NCI-H128 (cell line): ENCODE data around the gene RALGDS.

Experiments used
- DNase-seq: peaks from one replicate; lab custom pipeline; 2025; ENCODE audit not compliant: unreplicated experiment; lab: John Stamatoyannopoulos, UW

RALGDS gene

DNA sequence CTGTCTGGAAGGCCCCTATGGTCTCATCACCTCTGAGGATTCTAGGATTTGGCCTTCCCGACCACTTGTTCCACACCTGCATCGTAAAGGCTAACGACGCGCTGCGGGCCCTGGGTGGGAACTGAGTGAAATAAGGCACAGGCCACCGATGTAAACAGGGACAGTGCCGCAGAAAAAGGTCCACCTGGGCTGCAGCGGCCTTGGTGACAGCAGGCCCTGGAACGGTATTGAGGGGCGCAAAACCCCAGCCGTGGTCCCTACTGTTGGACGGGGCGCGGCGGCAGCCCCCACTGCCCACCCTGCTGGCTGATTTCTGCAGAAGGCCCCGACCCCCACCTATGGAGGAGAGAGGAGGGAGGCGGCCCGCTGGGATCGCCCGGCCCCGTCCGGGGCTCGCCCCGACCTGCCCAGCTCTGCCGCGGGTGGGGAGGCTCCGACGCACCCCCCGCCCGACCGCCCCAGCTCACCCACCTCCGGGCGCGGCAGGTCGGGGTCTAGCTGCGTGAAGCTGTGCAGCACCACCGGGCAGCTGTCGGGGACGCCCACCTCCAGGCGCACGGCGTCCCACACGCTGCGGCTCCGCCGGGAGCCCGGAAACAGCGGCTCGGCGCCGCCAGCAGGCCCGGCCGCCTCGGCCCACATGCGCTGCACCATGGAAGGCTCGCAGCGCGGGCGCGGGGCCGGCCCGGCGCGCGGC, 391 bp downstream of the RALGDS start:
- no peak for DNase-seq

DNA sequence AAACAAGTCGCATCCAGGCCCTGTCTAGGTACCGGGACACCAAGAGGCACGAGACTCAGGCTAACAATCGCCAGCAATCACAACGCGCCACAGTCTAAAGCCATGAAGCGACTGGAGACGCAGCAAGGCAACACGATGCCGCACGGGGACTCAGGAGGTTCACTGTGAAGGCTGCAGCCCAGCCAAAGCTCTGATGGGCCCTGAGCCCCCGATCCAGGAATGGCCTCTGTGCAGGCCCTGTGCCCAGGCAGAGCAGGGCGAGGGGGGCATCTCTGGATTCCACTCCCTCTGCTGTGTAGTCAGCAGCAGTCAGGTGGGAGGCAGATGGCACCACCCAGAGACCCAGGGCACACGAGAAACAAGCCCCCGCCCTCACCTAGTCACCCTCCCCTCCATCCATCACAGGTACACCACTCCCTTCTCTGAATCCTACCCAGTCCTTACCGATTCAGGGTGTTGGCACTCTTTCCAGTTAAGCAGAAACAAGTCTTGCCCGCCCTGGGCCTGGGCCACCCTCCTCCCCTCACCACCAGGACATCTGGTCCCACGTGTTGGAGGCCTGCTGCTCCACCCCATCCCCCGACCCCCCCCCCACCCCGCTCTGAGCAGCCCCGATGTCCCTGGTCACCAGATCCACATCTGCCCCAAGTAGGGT, 1.1 kb downstream of the RALGDS start:
- DNase-seq, result no peak

DNA sequence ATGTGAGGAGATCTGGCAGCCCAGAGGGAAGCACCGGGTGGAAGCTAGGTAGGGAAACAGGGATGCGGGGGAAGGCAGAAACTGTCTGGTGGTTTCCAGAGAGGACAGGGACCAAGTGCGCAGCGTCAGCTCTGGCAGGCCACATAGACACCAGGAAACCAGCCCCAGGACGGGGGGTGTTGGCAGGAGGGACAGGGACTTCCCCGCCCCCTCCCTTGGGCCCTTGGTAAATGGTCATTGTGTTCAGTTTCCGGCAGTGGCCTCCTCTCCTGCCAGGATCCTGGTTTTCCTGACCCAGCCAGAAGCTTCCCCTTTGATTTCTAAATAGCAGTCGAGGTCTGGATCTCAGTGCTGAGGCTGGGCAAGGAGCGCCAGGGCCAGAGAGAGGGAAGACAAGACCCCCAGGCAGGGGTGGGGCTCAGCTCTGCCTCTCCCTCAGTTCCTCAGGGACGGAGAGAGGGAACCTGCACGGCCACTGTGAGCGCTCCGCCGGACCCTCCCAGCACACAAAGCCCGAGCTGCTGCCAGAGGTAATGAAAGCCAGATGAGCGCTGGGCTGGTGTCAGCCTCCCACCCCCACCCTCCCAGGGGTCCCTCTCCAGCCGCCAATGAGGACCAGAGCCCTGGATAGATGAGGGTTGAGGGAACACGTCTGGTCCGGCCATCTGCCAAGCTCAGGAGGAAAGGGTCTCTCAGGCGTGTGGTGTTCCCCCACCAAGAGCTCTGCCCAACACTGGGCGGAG, 1.8 kb downstream of the RALGDS start:
- no peak for DNase-seq

DNA sequence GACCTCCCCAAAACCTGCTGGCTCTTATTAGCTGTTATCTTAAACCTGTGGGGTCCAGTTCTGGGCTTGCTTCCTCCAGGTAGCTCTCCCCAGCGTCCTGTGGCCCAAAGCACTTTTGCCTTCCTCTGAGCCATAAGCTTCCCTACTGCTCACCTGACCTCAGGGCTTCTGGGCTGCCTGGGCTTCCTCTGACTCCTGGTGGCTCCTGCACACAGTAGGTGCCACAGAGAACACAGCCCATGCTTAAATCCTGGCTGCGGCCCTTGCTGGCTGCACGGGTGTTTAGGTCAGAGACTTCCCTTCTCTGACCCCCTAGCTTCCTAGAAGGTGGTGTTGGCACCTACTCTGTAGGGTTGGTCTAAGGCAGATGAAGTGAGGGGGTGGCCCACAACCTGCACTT, 2.5 kb downstream of the RALGDS start:
- DNase-seq, result no peak

DNA sequence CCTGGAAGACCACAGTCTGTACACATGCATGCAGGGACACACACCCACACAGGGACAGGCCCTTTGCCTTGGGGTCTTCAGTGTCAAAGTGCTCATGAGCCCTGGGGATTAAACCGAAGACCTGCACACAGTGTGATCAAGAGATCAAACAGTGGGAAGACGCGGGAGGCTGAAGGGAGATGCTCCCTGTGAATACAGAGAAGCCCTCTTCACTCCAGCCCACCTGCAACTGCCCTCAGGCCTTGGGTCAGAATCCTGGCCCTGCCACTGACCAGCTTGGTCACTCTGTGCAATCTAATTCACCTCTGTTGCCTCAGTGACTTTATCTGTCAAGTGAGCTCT, 2.9 kb downstream of the RALGDS start:
- DNase-seq, result no peak

DNA sequence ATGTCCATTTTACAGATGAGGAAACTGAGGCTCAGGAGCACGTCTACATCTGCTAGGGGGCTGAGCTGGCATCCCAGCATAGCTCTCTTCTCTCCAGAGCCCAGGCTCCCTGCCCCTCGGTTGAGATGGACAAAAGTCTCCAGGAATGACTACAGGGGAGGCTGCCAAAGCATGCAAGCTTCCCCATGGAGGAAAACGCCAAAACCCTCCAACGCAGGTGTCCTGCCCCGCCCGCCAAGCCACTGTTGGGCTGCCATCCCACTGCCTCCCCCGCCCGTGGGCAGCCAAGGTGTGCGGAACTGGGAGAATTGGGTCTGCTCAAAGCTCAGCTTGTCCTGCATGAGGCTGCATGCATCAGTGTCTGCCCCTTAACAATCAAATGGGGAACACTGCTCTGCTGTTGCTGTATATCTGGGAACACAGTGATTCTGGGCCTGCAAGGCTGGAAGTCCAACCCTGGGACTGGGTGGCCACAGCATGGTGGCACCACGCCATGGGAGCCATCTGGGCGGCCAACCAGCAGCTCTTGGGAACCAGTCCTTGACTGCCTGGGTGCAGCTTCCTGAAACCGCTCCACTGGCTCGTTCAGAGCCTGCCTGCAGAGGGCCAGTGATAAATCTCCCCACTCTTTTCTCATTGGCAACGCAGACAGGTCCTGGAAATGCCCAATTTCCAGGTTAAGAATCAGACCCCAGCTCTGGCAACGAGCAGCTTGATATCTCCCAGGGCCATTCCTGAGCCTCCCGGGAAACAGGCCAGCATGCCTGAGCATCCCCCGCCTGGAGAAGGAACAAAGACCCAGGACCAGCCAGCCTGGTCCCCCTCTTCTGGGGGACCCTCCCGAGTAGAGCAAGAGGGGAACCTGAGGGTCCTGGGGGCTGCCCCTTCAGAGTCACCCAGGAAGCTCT, 3.5 kb downstream of the RALGDS start:
- DNase-seq, result no peak

DNA sequence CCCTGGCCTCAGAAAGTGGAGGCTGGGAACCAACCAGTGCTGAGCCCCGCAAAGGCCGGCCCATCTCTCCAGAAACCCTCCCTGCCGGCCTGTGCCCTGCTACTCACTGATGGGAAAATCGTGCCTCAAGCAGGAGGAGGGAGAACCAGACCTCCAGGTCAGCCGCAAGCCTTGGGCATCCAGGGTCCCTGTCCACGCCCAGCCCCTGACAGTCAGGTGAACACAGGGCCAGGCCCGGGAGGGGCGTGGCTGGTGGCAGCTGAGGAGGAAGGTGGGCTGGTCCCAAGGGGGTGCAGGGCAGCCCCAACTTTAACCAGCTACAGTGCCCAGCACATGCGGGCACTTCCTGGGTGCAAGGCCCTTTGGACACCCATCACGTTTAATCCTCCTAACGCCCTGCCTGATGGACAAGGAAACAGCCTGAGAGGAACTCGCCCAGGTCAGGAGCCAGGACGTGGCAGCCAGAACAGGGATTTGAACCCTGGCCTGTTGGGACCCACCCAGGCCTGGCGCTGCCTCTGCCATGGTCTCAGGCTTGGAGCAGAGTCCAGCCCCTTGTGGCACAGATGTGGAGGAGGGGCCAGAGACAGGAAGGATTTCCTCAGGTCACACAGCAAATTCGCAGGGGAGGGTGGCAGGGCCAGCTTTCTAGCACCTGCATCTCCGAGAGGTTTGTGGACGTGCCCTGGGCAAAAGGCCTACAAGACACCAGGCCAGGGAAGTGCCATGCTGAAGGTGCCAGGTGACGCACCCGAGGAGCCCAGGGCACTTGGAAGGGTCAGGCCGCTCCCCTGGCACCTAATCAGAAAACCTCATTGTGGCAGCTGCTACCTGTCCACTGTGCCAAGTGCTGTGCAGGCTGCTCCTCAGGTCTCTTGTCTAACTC, 4.5 kb downstream of the RALGDS start:
- DNase-seq, result no peak

DNA sequence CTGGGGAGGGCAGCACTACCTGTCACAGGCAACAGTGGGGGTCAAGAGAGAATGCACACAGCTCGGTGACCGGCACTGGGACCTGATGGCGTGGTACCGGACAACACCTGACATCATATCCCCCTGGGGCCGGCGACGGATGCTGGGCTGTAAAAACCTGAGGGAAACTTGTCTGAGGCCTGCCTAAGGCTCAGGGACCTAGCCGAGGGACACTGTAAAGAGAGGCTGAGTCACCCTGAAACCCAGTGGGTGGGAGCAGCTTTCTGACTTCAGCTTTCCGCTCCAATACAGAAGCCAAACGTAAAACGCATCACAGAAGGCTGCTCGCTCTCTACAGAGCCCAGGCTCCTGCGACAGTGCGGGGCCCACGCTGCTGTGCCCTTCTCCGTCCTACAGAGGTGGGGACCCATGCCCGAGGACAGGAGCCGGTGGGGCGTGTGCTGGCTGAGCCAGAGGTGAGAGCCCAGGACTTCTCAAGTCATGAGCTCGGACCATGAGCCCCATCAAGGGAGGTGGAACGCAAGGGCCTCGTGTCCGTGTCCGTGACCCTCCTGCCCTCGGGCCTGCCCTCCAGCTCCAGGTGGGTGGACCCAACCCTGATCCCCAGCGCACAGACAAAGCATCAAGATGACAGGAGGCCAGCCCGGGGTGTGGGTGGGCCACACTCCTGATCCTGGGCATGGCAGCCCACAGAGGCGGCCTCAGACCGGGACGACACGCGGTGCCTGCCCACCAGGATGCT, 5.3 kb downstream of the RALGDS start:
- DNase-seq, result no peak

DNA sequence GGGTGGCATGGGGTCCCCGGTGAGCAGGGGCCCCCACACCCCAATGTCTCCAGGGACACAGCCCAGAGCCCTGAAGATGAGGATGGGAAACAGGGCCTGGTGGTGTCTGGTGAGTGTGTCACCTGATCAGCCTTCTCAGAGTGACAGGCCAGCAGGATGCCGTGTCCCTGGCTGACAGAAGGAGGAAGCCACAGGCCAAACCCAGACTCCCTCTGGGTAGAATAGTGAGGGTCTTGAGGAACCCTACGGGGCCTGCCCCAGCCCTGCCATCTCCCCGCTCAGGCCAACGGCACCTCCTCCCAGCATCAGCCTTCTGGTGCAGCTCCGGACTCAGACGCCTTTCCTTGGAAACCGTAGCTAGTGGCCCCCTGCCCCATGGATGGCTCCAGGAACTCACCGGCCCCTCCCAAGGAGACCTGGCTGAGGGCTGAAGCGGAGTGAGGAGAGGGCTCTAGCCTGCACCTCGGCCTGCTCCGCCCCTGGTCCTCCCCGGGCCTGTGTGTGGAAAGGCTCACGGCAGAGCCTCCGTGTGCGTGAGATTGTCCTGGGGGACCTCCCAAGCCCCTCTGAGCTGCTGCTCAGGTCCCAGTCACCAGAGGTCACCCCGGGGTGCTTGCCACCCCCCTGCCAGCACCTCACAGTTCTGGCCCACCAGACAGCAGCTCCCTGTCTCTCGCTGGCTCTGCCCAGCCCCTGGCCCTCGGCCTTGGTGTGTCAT, 6.0 kb downstream of the RALGDS start:
- no peak for DNase-seq

DNA sequence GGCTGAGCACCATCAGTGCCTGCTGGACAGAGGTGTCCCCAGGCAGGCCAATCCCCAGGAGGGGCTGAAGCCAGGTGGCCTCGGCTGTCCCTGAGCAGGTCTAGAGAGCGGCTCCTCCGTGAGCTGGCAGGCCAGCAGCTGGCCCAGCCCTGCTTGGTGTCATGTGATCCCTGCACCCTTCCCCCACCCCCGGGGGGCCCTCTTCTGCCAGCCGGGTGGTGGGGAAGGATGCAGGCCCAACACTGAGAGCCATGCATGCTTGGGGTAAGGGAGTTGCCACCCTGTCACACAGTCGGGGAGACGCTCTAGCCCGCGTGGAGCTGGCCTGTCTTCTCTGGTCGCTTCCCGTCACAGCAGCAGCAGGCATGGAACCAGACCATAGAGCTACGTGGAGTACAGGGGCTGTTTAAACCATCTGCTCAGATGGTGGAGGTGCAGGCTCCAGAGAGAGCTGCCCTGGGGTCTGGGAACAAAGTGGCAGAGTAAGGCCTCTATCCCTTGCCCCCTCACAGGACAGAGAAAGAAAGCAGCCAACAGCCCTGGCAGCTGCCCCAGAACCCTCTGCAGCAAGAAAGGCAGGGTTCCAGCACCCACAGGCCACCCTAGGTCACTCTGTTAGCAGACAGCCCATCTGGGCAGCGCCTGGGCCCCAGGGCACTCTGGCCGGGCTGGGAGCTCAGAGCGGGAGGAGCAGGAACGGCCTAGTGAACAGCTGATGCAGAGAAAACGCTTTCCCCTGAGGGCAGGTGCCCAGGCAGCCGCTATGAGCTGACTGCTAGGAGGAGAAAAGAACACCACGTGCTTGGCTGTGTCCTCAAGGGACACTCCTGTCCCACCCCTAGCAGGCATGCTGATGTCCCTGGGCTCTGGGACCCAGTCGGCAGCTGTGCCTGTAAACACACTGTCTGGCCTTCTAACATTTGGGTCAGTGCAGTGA, 6.8 kb downstream of the RALGDS start:
- no peak for DNase-seq

DNA sequence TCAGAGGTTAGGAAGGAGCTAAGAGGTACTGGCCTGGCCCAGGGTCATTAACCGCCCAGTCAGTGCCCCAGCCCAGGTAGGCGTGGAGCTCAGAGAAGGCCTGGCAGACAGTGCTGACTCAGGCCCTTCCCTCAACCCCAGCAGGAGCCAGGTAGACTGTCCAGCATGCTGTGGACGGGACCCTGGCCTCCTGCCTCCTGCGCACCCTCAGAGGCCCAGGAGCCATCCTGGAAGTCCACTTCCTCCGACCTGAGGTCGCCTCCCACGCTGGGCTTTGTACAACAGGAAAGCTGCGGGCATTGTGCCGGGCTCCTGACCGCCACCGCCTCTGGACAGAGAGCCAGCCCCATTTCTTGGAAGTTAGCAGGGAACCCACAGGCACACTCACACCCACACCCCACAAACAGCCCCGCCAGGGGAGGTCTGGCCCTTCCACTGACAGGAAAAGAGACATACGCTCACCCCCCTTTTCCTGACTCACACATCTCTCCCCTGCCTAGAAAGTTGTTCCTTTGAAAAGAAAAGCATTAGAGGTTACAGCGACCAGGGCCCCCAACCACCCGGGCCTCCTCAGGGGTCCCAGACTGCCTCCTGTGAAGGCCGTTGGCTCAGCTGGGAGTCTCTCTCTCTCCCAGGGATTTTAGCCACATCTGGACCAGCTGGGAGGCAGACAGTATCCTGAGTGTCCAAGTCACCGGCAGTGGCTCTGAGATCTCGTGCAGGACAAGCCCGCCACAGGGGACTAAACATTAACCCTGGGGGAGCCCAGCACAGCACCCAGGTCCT, 7.7 kb downstream of the RALGDS start:
- DNase-seq, result no peak

DNA sequence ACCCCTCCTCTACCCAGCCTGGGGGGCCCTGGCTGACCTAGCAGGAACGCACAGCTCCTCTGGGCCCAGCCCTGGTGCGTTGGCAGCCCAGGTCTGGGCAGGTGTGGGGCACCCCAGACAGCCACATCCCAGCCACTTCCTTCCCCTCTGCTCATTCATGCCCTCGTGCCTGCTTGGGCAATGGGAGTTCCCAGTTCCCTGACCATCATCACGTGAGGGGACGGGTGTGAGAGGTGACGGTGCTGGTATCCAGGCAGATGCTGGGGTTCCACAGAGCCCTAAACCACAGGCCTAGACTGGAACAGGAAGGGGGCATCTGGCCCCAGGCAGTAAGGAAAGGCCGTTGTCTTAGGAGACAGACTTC, 8.4 kb downstream of the RALGDS start:
- no peak for DNase-seq

DNA sequence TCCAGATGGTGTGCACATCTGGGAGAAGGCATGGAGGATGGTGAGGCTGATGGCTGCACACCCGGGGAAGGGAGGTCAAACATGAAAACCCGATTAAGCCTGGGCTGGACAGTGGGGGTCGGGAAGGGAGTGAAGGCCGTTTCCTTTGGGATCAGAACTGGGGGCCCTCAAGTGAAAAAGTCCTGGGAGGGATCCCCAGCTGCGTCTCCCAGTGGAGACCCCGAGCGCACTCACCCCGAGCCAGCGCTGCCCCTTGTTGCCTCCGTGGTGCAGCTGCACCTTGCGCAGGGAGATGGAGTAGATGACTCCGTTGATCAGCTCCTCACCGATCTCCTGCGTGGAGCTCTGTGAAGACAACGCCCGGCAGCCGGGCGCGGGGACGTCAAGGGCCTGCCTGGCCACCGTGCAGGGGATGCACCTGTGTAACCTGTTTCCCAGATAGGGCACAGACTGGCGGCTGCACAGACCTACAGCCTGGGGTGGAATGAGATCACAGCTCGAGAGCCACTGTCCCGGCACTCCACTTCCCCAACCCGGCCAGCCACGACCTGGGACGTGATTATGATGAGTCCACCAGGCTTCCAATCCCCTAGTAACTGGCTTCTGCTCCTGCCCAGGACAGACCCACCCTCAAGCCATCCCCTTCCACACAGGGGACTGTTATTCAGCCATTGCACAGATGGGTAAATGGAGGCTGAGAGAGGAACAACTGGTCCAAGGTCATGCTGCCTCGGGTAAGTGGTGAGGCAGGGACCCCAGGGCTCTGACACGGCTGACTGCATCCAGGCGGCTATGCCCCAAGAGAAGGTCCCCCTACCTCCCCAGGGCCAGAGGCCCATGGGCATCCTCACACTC, 9.0 kb downstream of the RALGDS start:
- no peak for DNase-seq

DNA sequence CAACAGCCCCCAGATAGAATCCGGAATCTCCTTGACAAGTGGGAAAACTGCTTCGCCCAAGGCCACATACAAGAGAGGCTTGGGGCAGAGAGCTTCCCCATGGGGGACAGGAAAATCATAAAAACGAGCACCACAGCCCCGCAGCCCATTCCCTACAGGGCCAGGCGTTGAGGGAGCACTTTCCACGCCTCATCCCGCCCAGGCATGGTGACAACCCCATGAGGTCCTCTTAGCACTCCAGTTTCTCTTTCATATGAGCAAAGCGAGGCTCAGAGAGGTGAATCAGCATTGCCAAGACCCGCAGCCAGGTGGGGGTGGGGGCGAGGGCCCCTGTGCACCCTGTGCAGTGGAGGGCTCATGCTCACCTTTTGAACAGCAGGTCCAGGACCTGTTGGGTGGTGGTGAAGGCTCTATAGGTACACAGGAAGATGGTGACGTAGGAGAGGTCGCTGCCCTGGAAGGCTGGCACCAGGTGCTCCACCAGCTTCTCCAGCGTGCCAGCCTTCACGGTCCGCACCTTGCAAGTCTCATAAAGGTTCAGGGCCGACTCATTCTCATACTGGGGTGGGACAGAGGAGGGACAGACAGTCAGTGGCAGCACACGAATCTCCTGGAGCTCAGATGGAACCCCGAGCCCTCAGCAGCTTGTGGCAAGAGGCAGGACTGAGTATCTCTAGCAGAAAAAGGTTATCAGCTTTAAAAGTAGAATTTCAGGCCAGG, 10.9 kb downstream of the RALGDS start:
- DNase-seq, result no peak

DNA sequence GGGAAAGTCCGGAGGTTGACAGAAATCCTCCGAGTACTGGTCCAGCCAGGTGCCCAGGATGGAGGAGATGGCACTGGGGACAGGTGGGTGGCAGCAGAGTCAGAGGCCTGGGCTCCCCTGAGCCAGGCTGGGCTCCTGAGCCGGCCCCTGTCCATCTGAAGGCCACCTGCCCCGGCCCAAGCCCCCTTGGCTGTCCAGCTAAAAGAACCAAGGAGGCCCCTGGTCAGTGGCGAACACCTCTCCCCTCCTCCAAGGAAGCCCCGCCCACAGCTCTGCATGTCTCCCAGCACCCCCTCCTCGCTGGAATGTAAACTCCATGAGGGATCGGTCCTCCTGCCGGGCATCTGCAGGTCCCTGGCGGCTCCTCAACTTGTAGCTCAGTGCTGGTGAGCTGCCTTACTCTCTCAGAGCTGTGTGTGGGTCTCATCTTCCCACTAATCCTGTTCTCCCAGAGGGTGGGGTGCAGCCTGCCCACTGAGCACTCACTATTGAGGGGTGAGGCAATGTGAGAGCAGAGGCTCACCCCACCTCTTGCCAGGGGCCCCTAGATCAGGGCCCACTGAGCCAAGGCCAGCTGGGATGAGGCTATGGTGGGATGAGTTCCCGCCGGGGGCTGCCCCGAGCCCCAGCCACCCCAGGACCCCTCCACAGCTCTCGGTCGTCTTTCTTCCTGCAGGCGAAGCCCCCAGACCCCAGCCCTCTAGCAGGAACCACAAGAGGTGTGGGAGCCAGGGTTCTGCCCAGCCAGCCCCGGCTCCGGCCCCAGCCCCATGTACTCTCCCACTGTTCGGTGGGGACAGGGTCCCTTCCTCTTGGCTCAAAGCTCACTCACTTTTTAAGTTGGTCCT, 12.0 kb downstream of the RALGDS start:
- no peak for DNase-seq
